Aorta (tissue), 5 donors: Measurements from ENCODE around the gene TEKT5. TPM values are rescaled to one million over a fixed set of nuclear protein-coding genes. Genes with fewer than 3 reads are reported as not detected.

Experiments used
- ATAC-seq: fragments of 200-7000 bp; cut with Tn5 transposase; one replicate; pipeline ENCODE4 v1.9.1; 2022; ENCODE audit warnings: moderate library complexity; ENCODE audit not compliant: low FRiP score
- DNase-seq, 2 donors: peaks; one replicate each; pipeline ENCODE4 v3.0.0-alpha.2; 2020
- H3K27ac ChIP-seq, 2 donors: one replicate each; pipeline ENCODE4 v1.5.1; 2013; ENCODE audit warnings: low read length in 2 of 2, mild to moderate bottlenecking in 2 of 2, moderate library complexity in 2 of 2, control low read depth in 1 of 2, inconsistent platforms in 1 of 2, low read depth in 1 of 2
- H3K27me3 ChIP-seq, 2 donors: one replicate each; pipeline ENCODE4 v1.6.1; 2013; ENCODE audit warnings: control low read depth in 1 of 2, low read length in 1 of 2, mild to moderate bottlenecking in 1 of 2, moderate library complexity in 1 of 2; ENCODE audit not compliant: insufficient read depth in 2 of 2, control insufficient read depth in 1 of 2
- H3K36me3 ChIP-seq, 2 donors: one replicate each; pipeline ENCODE4 v1.6.1; 2013; ENCODE audit warnings: control low read depth in 1 of 2, low read length in 1 of 2, mild to moderate bottlenecking in 1 of 2; ENCODE audit not compliant: insufficient read depth in 2 of 2, control insufficient read depth in 1 of 2
- H3K4me1 ChIP-seq, 2 donors: one replicate each; pipeline ENCODE4 v1.6.1; 2013; ENCODE audit warnings: low read length in 2 of 2, control low read depth in 1 of 2, mild to moderate bottlenecking in 1 of 2, moderate library complexity in 1 of 2; ENCODE audit not compliant: insufficient read depth in 2 of 2, control insufficient read depth in 1 of 2
- H3K4me3 ChIP-seq, 2 donors: one replicate each; pipeline ENCODE4 v1.5.1; 2013; ENCODE audit warnings: low read length in 2 of 2, control low read depth in 1 of 2, mild to moderate bottlenecking in 1 of 2
- H3K9me3 ChIP-seq: one replicate; pipeline ENCODE4 v1.6.1; 2013; ENCODE audit warnings: mild to moderate bottlenecking, low read length; ENCODE audit not compliant: control insufficient read depth
- WGBS, 2 donors: extraction: QIAGEN DNeasy Blood & Tissue Kit; methylation state at CpG; one replicate each; pipeline ENCODE4 v1.1.7; 2013; 5-methylcytosine and 5-hydroxymethylcytosine counted together
- intact Hi-C, 2 donors: fragments of 100-400 bp; cut with DNase I; formaldehyde crosslinking; loops; one replicate each; pipeline versions ENCODE4 v1.14.2 to v1.15.0; 2022
- polyA plus RNA-seq, 2 donors: library from polyadenylated mRNA; stranded (reverse); fragments of 200-250 nt; gene quantifications; one replicate each; pipeline ENCODE4 v1.2.3, GENCODE V29; 2013
- total RNA-seq, 2 donors: library from RNA; stranded (reverse); fragmentation: NEBNext Ultra II Directional; extraction: Animal tissue kit (Norgen Biotek cat#: 25700); gene quantifications; one replicate each; pipeline ENCODE4 v1.2.1, GENCODE V29; 2021
- donor health status: healthy with polysubstance abuse.
- donor health status: Bipolar disorder and iron deficiency.
- donor health status: DM: no; HTN: no; CAD: no.
- donor health status: DM: no; HTN: no; CAD: no.
- donor health status: DM: yes; HTN: yes; CAD: no.

Gene TEKT5
- total and polyA plus RNA-seq, 4 donors = 0.29 to 2.9 (median 0.39) TPM; not detected in 1

DNA sequence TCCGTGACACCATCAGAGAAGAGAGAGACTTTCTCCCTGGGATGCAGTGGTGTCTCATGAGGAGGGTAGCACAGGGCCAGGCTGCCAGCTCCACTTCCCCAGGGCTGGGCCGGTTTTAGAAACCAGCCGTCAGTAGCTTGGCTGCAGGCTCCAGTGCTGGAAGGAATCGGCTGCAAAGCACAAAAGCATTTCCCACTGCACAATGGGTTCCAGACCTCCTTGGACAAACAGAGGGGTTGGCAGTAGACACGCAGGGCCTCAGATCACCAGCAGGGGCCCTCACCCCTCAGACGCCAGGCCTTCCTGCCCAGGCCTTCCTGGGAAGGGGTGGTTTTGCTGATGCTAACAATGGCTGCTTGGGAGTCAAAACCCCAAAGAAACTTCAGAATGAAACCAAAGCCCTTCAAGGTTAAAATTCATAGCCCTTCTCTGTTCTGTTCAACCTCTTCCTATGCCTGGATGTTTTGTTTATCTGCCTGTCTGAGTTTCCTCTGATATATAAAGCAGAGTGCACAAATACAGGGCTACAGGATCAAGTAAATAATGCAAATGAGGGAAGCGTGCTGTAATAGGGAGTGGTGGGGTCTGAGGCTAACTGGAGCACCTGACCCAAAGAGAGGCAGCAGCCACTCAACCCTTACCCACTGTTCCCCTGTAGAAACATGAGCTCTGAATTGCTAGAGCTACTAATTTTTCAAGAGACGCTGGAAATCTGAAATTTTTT lies 26.2 kb downstream of the TEKT5 start:
- Histone ChIP-seq H3K27me3 (no peaks in the 10 kb centered on the region), H3K27ac (no peak overlapping the region), H3K9me3 (no peaks in the 10 kb centered on the region), H3K4me3 (no peak overlapping the region), H3K4me1 (no peaks in the 10 kb centered on the region), H3K36me3 (no peaks in the 10 kb centered on the region)
- DNase-seq = peak in 1 of 2 donors; percentile 47
- WGBS, 2 donors = 32 to 33% methylated on average over 8 of the region's 8 CpGs
- ATAC-seq = no peak
- intact Hi-C loops = no loop called here

DNA sequence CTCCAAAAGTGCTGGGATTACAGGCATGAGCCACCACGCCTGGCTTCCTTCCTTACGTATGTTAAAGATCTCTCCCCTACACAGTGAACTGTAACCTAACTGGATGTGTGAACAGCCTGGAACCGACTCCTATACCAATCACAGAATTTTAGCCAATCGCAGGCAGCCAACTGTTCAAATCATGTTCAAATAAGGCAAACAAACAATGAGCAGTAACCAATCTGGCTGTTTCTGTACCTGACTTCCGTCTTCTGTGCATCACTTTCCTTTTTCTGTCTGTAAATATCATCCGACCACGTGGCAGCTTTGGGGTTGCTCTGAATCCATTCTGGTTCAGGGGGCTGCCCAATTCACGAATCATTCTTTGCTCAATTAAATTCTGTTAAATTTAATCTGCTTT lies 27.5 kb downstream of the TEKT5 start:
- 91 to 93% methylated on average over 8 of the region's 8 CpGs for WGBS, 2 donors
- DNase-seq (peak in 1 of 2 donors; percentile 6), ATAC-seq (no peak)
- no peaks in the 10 kb centered on the region for H3K9me3 ChIP-seq
- H3K27ac ChIP-seq = no peak overlapping the region
- H3K36me3 ChIP-seq = no peaks in the 10 kb centered on the region
- no peaks in the 10 kb centered on the region for H3K27me3 ChIP-seq
- H3K4me1 ChIP-seq = no peaks in the 10 kb centered on the region
- H3K4me3 ChIP-seq = no peak overlapping the region
- intact Hi-C loops = no loop called here

DNA sequence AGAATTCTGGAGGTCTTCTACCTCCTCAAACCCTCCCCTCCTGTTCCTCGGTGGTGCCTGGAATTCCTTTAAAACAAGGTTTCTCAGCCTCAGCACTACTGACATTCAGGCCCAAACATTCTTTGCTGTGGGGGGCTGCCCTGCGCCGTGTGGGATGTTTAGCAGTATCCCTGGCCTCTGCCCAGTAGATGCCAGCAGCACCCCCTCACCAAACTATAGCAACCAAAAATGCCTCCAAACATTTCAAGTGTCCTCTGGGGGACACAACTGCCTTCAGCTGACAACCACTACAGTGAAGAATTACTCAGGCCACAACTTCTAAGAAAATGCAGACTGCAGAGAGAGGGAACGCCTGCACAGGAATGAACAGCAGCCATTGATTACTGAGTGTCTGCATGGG lies 28.4 kb downstream of the TEKT5 start:
- Histone ChIP-seq H3K27ac (no peak overlapping the region), H3K27me3 (no peaks in the 10 kb centered on the region), H3K4me3 (no peak overlapping the region), H3K9me3 (no peaks in the 10 kb centered on the region), H3K36me3 (no peaks in the 10 kb centered on the region), H3K4me1 (no peaks in the 10 kb centered on the region)
- DNase-seq (peak in 1 of 2 donors; percentile 33), ATAC-seq (no peak)
- intact Hi-C loops = no loop called here
- 93 to 95% methylated on average over 4 of the region's 4 CpGs for WGBS, 2 donors

DNA sequence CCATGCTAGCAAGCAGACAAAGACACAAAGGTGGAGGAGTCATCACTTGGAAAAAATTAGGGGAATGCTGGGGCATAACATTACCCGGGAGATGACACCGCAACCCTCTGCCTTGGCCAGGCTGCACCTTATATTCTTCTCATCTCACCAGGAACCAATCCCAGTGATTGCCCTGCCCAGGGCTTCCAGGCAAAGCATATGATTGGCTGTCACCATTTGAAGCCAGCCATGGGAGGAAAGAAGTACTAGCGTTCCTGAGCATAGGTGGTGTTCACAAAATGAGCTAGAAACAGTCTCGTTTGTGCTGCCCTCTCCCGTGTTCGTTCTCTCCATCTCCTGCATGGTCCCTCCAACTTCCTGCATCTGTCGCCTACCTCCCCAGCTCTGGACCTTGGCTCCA lies 29.6 kb downstream of the TEKT5 start:
- intact Hi-C loops = no loop called here
- Histone ChIP-seq H3K36me3 (no peaks in the 10 kb centered on the region), H3K4me3 (no peak overlapping the region), H3K4me1 (no peaks in the 10 kb centered on the region), H3K27me3 (no peaks in the 10 kb centered on the region), H3K9me3 (no peaks in the 10 kb centered on the region), H3K27ac (no peak overlapping the region)
- no peak for ATAC-seq
- 84 to 91% methylated on average over 7 of the region's 7 CpGs for WGBS, 2 donors
- DNase-seq = no peak

DNA sequence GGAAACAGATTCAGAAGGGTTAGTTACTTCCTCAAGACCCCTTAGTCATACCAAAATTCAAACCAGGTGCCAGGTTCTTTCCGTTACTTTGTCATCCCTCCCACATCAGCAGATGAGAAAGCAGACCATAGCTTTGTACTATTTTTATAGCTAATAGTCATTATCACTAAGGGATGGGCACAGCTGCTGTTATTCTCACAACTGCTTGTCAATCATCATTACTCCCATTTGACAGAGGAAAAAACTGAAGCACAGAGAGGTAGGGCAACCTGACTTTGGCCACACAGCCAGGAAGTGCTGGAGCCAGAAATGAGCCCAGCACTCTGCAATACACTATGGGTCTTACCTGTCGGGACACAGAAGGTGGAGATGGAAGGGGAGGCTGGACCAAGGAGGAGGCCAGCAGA lies 30.0 kb downstream of the TEKT5 start:
- no peaks in the 10 kb centered on the region for H3K27me3 ChIP-seq
- H3K27ac ChIP-seq = no peak overlapping the region
- no peaks in the 10 kb centered on the region for H3K4me1 ChIP-seq
- 94 to 95% methylated on average over 2 of the region's 2 CpGs for WGBS, 2 donors
- DNase-seq = peak in 1 of 2 donors; percentile 9
- H3K36me3 ChIP-seq = no peaks in the 10 kb centered on the region
- no peak for ATAC-seq
- no peak overlapping the region for H3K4me3 ChIP-seq
- intact Hi-C loops = no loop called here
- H3K9me3 ChIP-seq = no peaks in the 10 kb centered on the region

DNA sequence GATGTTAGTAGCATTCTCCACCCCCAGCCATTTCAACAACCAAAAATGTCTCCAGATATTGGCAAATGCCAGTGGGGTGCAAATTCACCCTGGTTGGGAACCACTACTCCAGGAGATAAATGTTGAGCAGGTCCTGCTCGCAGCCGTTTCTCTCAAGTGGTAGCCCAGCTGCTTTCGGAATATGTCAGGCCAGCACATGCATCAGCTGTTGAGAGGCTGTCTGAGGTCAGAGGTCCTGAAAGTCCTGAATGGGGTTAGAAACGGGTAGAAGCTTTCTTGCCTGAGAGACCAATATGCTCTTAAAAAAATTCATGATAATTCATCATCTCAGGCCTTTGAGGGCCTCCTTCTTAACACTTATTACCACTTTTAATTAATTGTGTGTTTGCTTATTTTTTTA lies 31.0 kb downstream of the TEKT5 start:
- 90 to 94% methylated on average over 4 of the region's 4 CpGs for WGBS, 2 donors
- no peak for ATAC-seq
- no peak overlapping the region for H3K27ac ChIP-seq
- no peaks in the 10 kb centered on the region for H3K27me3 ChIP-seq
- intact Hi-C loops = no loop called here
- DNase-seq = peak in 1 of 2 donors; percentile 3
- no peak overlapping the region for H3K4me3 ChIP-seq
- H3K36me3 ChIP-seq = no peaks in the 10 kb centered on the region
- no peaks in the 10 kb centered on the region for H3K4me1 ChIP-seq
- H3K9me3 ChIP-seq = no peaks in the 10 kb centered on the region

DNA sequence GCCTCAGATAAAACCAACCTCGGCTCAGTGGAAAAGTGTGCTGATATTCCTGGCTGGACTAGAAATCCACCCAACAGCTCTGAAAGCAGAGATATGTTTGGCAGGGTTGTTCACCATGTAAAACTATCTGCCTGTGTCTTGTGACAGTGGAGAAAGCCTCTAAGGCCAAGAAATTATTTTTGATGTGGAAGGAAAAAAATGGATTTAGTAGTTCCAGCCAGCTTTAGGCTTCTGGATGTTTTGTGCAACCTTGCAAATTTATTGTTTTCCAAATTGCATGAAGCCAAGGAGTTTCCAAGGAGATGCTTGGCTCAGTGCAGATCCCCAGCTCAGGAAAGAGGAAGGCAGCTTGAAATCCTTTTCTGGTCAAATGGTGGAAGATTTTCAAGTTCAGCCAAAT lies 31.6 kb downstream of the TEKT5 start:
- Histone ChIP-seq H3K4me3 (no peak overlapping the region), H3K36me3 (no peaks in the 10 kb centered on the region), H3K27me3 (no peaks in the 10 kb centered on the region), H3K4me1 (no peaks in the 10 kb centered on the region), H3K27ac (no peak overlapping the region), H3K9me3 (no peaks in the 10 kb centered on the region)
- WGBS, 2 donors = 4 to 19% methylated on average over 1 of the region's 1 CpG
- no peak for DNase-seq
- peak; percentile 67 for ATAC-seq
- intact Hi-C loops = no loop called here

DNA sequence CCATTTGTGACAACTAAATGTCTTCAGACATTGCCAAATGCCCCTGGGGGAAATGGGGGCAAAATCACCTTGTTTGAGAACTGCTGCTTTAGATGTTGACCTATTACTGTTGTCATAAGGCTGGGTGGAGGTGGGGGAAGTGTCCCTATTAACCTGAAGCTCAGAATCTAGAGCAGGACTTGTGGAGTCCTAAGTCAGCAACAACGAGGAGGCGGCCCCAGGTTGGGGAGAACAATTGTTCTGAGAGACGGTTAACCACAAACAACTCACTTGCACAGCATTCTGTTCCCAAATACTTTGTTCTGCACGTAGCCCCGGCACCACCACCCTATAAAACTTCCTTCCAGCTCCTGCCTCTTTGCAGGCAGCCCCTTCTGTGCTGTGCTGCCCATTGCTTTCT lies 32.5 kb downstream of the TEKT5 start:
- WGBS, 2 donors = 86 to 94% methylated on average over 5 of the region's 5 CpGs
- intact Hi-C loops = no loop called here
- Histone ChIP-seq H3K4me3 (no peak overlapping the region), H3K9me3 (no peaks in the 10 kb centered on the region), H3K36me3 (no peaks in the 10 kb centered on the region), H3K27me3 (no peaks in the 10 kb centered on the region), H3K27ac (no peak overlapping the region), H3K4me1 (no peaks in the 10 kb centered on the region)
- DNase-seq = peak in 1 of 2 donors; percentile 47
- ATAC-seq = no peak

DNA sequence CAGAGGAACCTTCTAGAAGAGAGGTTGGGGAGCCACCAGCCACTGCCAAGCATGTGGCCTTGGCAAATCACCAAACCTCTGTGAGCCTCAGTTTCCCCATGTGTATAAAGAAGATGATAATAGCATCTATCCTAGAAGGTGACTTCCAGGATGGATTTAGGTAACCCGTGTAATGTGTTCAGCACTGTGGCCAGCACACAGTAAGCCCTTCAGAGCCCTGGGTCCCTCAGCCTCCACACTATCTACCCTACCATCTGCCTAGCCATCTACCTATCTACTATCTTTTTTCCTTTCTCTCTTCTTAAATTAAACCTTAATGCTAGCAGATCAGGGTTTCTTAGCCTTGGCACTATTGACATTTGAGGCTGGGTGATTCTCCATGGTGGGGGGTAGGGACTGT lies 33.0 kb downstream of the TEKT5 start:
- H3K4me1 ChIP-seq = no peaks in the 10 kb centered on the region
- no peaks in the 10 kb centered on the region for H3K27me3 ChIP-seq
- H3K27ac ChIP-seq = no peak overlapping the region
- H3K4me3 ChIP-seq = no peak overlapping the region
- no peaks in the 10 kb centered on the region for H3K9me3 ChIP-seq
- 87 to 89% methylated on average over 1 of the region's 1 CpG for WGBS, 2 donors
- ATAC-seq = no peak
- intact Hi-C loops = no loop called here
- DNase-seq = no peak
- no peaks in the 10 kb centered on the region for H3K36me3 ChIP-seq
